ENCODE results near the gene DENND1B. TPM values are rescaled to one million over a fixed set of nuclear protein-coding genes. Genes with fewer than 3 reads are reported as not detected.

DENND1B gene
- total RNA-seq, 1 experiment from 2014 or later: 9.6 TPM

DNA sequence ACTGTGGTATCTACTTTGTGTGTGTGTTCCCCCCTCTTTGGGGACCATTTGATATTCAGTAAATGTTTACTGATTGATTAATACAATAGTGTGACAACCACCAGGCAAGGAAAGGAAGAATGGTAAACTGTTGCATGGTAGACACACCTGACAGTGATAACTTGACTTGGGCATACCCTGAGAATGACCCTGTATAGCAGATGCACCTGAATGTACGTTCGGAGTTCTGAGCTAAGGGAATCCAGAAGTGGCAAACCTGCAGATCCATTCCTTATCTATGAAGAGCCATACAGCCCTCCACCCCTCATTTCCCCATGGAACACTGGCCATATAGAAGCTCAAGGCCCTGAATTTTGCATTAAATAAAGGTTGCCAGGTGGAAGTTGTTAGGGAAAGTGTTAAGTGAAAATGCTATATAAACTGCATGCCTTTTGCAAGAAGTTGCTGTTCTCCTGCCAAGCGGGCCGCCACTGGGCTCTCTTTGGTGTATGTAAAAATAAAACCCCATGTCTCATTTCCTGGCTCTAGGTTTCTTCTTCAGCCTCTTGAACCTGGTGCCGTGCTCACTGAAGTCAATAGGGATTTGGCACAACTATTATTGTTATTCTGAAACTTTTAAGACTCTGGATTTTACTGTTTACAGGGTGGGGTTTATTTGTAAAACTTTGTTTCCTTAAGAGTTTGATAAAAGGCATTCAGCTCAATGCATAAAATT, 32.6 kb upstream of the DENND1B start:
- CTCF ChIA-PET: no interaction called here
- POLR2A ChIA-PET: no interaction called here
- no peak overlapping the region for H3K9ac ChIP-seq (ENCODE audit: low read length)
- no peak overlapping the region for H3K4me2 ChIP-seq (ENCODE audit: low read length)
- H3K9me2 ChIP-seq (ENCODE audit: insufficient read depth): no peaks in the 10 kb centered on the region
- ATAC-seq (no peak), DNase-seq (ENCODE audit: low read depth, low spot score) (no peak)
- H3K36me3 ChIP-seq (ENCODE audit: control insufficient read depth in 1 of 2, insufficient read depth in 2 of 2, low read length in 2 of 2): no peaks in the 10 kb centered on the region
- H3K27me3 ChIP-seq (ENCODE audit: insufficient read depth, low read length): no peaks in the 10 kb centered on the region
- no peak overlapping the region for H3K27ac ChIP-seq (ENCODE audit: low read depth, low read length)
- TF ChIP-seq, protein P1, sequence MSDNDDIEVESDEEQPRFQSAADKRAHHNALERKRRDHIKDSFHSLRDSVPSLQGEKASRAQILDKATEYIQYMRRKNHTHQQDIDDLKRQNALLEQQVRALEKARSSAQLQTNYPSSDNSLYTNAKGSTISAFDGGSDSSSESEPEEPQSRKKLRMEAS (IDR thresholded peaks at IDR 0.05): no peak
- no peak for TF ChIP-seq EZH2 (IDR thresholded peaks at IDR 0.05)
- no peak for TF ChIP-seq CEBPB (IDR thresholded peaks at IDR 0.05; ENCODE audit: low read depth)
- no peak for TF ChIP-seq YY1 (IDR thresholded peaks at IDR 0.05; ENCODE audit: extremely low read depth, insufficient replicate concordance, low read depth, low read length)
- TF ChIP-seq POLR2AphosphoS5 (IDR thresholded peaks at IDR 0.05; ENCODE audit: low read depth, low read length): no peak
- TF ChIP-seq EZH2phosphoT487 (IDR thresholded peaks at IDR 0.05; ENCODE audit: borderline replicate concordance): no peak
- no peak for TF ChIP-seq SIN3A (IDR thresholded peaks at IDR 0.05; ENCODE audit: low read depth)
- no peak for TF ChIP-seq SP1 (IDR thresholded peaks at IDR 0.05; ENCODE audit: low read depth)
- TF ChIP-seq, protein P2, sequence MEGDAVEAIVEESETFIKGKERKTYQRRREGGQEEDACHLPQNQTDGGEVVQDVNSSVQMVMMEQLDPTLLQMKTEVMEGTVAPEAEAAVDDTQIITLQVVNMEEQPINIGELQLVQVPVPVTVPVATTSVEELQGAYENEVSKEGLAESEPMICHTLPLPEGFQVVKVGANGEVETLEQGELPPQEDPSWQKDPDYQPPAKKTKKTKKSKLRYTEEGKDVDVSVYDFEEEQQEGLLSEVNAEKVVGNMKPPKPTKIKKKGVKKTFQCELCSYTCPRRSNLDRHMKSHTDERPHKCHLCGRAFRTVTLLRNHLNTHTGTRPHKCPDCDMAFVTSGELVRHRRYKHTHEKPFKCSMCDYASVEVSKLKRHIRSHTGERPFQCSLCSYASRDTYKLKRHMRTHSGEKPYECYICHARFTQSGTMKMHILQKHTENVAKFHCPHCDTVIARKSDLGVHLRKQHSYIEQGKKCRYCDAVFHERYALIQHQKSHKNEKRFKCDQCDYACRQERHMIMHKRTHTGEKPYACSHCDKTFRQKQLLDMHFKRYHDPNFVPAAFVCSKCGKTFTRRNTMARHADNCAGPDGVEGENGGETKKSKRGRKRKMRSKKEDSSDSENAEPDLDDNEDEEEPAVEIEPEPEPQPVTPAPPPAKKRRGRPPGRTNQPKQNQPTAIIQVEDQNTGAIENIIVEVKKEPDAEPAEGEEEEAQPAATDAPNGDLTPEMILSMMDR (IDR thresholded peaks at IDR 0.05 in 2 of 3, conservative IDR thresholded peaks at IDR 0.05 in 1 of 3; ENCODE audit: borderline replicate concordance in 1 of 3, insufficient read depth in 1 of 3, low read depth in 2 of 3, low read length in 2 of 3): no peak
- TF ChIP-seq, protein P3, sequence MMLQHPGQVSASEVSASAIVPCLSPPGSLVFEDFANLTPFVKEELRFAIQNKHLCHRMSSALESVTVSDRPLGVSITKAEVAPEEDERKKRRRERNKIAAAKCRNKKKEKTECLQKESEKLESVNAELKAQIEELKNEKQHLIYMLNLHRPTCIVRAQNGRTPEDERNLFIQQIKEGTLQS (IDR thresholded peaks at IDR 0.05): no peak
- TF ChIP-seq JUND (IDR thresholded peaks at IDR 0.05): no peak
- TF ChIP-seq CBX3 (IDR thresholded peaks at IDR 0.05; ENCODE audit: low read depth): no peak
- no peak for TF ChIP-seq ZFX (IDR thresholded peaks at IDR 0.05)
- no peak for TF ChIP-seq FOSL1 (IDR thresholded peaks at IDR 0.05; ENCODE audit: low read depth)
- no peak for TF ChIP-seq EGR1 (IDR thresholded peaks at IDR 0.05; ENCODE audit: low read depth)
- TF ChIP-seq, protein P4, sequence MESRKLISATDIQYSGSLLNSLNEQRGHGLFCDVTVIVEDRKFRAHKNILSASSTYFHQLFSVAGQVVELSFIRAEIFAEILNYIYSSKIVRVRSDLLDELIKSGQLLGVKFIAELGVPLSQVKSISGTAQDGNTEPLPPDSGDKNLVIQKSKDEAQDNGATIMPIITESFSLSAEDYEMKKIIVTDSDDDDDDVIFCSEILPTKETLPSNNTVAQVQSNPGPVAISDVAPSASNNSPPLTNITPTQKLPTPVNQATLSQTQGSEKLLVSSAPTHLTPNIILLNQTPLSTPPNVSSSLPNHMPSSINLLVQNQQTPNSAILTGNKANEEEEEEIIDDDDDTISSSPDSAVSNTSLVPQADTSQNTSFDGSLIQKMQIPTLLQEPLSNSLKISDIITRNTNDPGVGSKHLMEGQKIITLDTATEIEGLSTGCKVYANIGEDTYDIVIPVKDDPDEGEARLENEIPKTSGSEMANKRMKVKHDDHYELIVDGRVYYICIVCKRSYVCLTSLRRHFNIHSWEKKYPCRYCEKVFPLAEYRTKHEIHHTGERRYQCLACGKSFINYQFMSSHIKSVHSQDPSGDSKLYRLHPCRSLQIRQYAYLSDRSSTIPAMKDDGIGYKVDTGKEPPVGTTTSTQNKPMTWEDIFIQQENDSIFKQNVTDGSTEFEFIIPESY (IDR thresholded peaks at IDR 0.05; ENCODE audit: extremely low read depth, insufficient replicate concordance, low read length): no peak
- TF ChIP-seq, protein P5, sequence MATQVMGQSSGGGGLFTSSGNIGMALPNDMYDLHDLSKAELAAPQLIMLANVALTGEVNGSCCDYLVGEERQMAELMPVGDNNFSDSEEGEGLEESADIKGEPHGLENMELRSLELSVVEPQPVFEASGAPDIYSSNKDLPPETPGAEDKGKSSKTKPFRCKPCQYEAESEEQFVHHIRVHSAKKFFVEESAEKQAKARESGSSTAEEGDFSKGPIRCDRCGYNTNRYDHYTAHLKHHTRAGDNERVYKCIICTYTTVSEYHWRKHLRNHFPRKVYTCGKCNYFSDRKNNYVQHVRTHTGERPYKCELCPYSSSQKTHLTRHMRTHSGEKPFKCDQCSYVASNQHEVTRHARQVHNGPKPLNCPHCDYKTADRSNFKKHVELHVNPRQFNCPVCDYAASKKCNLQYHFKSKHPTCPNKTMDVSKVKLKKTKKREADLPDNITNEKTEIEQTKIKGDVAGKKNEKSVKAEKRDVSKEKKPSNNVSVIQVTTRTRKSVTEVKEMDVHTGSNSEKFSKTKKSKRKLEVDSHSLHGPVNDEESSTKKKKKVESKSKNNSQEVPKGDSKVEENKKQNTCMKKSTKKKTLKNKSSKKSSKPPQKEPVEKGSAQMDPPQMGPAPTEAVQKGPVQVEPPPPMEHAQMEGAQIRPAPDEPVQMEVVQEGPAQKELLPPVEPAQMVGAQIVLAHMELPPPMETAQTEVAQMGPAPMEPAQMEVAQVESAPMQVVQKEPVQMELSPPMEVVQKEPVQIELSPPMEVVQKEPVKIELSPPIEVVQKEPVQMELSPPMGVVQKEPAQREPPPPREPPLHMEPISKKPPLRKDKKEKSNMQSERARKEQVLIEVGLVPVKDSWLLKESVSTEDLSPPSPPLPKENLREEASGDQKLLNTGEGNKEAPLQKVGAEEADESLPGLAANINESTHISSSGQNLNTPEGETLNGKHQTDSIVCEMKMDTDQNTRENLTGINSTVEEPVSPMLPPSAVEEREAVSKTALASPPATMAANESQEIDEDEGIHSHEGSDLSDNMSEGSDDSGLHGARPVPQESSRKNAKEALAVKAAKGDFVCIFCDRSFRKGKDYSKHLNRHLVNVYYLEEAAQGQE (IDR thresholded peaks at IDR 0.05; ENCODE audit: low read depth): no peak
- no peak for TF ChIP-seq ELF1 (IDR thresholded peaks at IDR 0.05; ENCODE audit: borderline replicate concordance, low read depth)
- TF ChIP-seq SRF (IDR thresholded peaks at IDR 0.05; ENCODE audit: low read depth): no peak
- TF ChIP-seq TCF7L2 (IDR thresholded peaks at IDR 0.05; ENCODE audit: borderline replicate concordance, extremely low read depth, insufficient read depth, insufficient read length): no peak
- H4K20me1 ChIP-seq (ENCODE audit: insufficient read depth): no peaks in the 10 kb centered on the region
- RAD21 ChIA-PET (ENCODE audit: low non-redundant PET in 1 of 2, low total read pairs in 2 of 2, uncharacterized antibody in 2 of 2, unreplicated experiment in 2 of 2): no interaction called here
- H3K79me2 ChIP-seq (ENCODE audit: insufficient read depth, low read length): no peaks in the 10 kb centered on the region
- no peak overlapping the region for H3K4me3 ChIP-seq (replicated peaks in 1 of 2; ENCODE audit: low read depth in 1 of 2, low read length in 2 of 2)
- no peaks in the 10 kb centered on the region for H3K9me3 ChIP-seq (ENCODE audit: control insufficient read depth in 1 of 2, insufficient read depth in 1 of 2, low read depth in 1 of 2, low read length in 2 of 2)
- no peak overlapping the region for H2AFZ ChIP-seq (ENCODE audit: low read depth, low read length, poor library complexity, severe bottlenecking)
- BruUV-seq (replicated peaks): no TSS peak
- no peaks in the 10 kb centered on the region for H3K4me1 ChIP-seq (ENCODE audit: control insufficient read depth in 1 of 2, insufficient read depth in 2 of 2, low read length in 2 of 2)
- intact Hi-C loops (cut with micrococcal nuclease): no loop called here

Measured in HCT116 (cell line).